Measurements from ENCODE around the gene PLEKHJ1. TPM values are rescaled to one million over a fixed set of nuclear protein-coding genes. Genes with fewer than 3 reads are reported as not detected.

Gene PLEKHJ1
- total RNA-seq, 3 donors from 2014 or later = 44.6 to 52.8 (median 47.4) TPM

DNA sequence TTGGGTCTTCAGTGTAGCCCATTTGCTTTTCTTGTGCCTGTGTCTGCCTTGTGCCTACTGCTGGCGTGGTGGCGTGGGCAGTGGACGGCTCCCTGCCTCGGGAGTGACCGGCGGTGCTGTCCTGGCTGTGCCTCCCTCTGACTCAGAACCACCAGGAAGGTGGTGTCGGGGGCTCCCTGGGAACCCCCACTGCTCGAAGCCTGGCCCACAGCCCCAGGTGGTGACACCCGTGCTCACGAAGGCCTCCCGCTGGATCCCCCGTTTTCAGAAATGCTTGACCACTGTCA, 7.9 kb upstream of the PLEKHJ1 start:
- Histone ChIP-seq H3K4me3 (no peak overlapping the region), H3K27ac (no peak overlapping the region), H3K27me3 (no peaks in the 10 kb centered on the region), H3K9me3 (no peaks in the 10 kb centered on the region), H3K4me1 (peaks cover 18 to 21% of the 10 kb centered on the region in 2 donors), H3K36me3 (peaks cover 27% of the 10 kb centered on the region)
- DNase-seq (ENCODE audit: low spot score in 2 of 2) = no peak
- TF ChIP-seq POLR2A (IDR thresholded peaks at IDR 0.05) (no peak), POLR2AphosphoS5 (IDR thresholded peaks at IDR 0.05) (no peak)
- TF ChIP-seq, protein P1, sequence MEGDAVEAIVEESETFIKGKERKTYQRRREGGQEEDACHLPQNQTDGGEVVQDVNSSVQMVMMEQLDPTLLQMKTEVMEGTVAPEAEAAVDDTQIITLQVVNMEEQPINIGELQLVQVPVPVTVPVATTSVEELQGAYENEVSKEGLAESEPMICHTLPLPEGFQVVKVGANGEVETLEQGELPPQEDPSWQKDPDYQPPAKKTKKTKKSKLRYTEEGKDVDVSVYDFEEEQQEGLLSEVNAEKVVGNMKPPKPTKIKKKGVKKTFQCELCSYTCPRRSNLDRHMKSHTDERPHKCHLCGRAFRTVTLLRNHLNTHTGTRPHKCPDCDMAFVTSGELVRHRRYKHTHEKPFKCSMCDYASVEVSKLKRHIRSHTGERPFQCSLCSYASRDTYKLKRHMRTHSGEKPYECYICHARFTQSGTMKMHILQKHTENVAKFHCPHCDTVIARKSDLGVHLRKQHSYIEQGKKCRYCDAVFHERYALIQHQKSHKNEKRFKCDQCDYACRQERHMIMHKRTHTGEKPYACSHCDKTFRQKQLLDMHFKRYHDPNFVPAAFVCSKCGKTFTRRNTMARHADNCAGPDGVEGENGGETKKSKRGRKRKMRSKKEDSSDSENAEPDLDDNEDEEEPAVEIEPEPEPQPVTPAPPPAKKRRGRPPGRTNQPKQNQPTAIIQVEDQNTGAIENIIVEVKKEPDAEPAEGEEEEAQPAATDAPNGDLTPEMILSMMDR (IDR thresholded peaks at IDR 0.05) = no peak
- intact Hi-C loops (cut with DNase I; ENCODE audit: low total_unique reads) = no loop called here

DNA sequence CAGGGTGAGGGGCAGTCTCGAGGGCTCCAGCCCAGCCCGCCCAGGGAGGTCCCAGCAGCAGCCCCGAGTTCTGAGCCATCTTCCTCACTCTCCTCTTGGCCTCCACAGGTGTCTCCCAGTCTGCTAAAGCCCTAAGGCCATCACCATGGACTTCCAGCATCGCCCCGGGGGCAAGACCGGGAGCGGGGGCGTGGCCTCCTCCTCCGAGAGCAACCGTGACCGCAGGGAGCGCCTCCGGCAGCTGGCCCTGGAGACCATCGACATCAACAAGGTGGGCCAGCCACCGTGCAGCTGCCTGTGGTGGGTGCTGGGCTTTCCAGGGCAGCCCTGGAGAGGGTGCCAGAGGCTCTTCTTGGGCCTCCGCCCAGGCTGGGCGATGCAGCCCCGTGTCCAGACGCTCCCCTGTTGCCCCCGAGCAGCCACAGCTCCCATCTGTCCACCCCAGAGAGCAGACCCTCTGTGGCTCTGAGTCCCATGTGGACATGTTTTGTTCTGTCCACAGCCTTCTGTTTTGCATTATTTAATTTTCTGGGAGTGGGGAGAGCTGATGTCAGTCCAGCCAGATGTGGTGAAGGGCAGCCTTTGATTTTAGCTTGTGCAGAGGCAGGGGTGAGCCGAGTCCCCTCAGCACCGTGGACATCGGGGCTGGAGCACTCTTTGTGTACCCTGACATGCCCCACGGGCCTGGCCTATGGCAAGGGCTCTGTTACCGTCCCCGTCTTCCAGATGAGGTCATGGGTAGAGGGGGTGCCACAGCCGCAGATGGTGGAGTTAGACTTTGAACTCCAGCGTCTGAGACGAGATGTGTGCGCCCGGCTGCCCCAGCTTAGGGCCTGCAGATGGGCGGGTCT, 7.4 kb upstream of the PLEKHJ1 start:
- peaks cover 18 to 21% of the 10 kb centered on the region in 2 donors for H3K4me1 ChIP-seq
- TF ChIP-seq, protein P1 (IDR thresholded peaks at IDR 0.05) = no peak
- no peak for TF ChIP-seq POLR2A (IDR thresholded peaks at IDR 0.05)
- TF ChIP-seq POLR2AphosphoS5 (IDR thresholded peaks at IDR 0.05) = no peak
- H3K36me3 ChIP-seq = peaks cover 27% of the 10 kb centered on the region
- no peaks in the 10 kb centered on the region for H3K27me3 ChIP-seq
- no peak overlapping the region for H3K4me3 ChIP-seq
- no peak overlapping the region for H3K27ac ChIP-seq
- DNase-seq (ENCODE audit: low spot score in 2 of 2) = no peak
- no peaks in the 10 kb centered on the region for H3K9me3 ChIP-seq
- intact Hi-C loops (cut with DNase I; ENCODE audit: low total_unique reads) = no loop called here

DNA sequence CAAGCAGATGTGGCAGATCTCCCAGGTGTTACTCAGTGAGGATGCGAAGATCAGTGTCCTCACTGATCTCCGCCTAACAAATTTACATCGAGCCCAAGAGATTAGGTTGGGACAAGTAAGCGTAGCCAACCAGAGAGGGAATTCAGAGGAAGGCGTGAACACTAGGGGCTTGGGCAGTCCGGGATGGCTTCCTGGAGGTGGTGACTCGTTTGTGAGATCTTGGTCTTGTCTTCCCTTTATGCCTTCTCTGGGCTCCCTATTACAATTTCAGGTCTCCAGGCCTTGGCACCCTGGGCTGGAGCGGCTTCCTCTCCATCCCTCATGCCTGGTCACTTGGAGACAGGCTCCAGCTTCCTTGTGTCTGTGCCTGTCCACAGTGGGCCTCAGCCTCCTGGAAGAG, 6.7 kb upstream of the PLEKHJ1 start:
- DNase-seq (ENCODE audit: low spot score in 2 of 2) = no peak
- Histone ChIP-seq H3K4me3 (no peak overlapping the region), H3K9me3 (no peaks in the 10 kb centered on the region), H3K27ac (no peak overlapping the region), H3K36me3 (peaks cover 27% of the 10 kb centered on the region), H3K4me1 (peaks cover 18 to 25% of the 10 kb centered on the region in 2 donors), H3K27me3 (no peaks in the 10 kb centered on the region)
- intact Hi-C loops (cut with DNase I; ENCODE audit: low total_unique reads) = no loop called here
- TF ChIP-seq POLR2AphosphoS5 (IDR thresholded peaks at IDR 0.05) (no peak), POLR2A (IDR thresholded peaks at IDR 0.05) (no peak)

DNA sequence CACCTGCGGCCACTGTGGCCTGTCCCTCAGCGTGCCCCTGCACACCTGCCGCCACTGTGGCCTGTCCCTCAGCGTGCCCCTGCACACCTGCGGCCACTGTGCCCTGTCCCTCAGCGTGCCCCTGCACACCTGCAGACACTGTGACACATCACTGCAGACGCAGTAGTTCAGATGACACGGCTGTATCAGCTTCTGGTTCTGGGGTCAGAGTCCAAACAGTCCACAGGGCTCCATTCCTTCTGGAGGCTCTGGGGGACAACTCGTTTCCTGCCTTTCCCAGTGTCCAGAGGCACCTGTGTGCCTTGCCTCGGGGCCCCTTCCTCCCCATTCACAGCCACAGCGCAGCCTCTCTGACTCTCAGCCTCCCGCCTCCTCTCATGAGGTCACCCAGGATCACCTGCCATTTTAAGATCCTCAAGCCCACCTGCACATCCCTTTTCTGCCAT, 6.0 kb upstream of the PLEKHJ1 start:
- Histone ChIP-seq H3K27ac (peak overlapping the region; percentile 75 to 82), H3K9me3 (no peaks in the 10 kb centered on the region), H3K4me1 (peaks cover 18 to 30% of the 10 kb centered on the region in 2 donors), H3K36me3 (peaks cover 25% of the 10 kb centered on the region), H3K27me3 (no peaks in the 10 kb centered on the region), H3K4me3 (no peak overlapping the region)
- TF ChIP-seq, protein P1 (IDR thresholded peaks at IDR 0.05) = no peak
- TF ChIP-seq POLR2A (IDR thresholded peaks at IDR 0.05) (no peak), POLR2AphosphoS5 (IDR thresholded peaks at IDR 0.05) (no peak)
- intact Hi-C loops (cut with DNase I; ENCODE audit: low total_unique reads) = no loop called here
- DNase-seq (ENCODE audit: low spot score in 2 of 2) = no peak

DNA sequence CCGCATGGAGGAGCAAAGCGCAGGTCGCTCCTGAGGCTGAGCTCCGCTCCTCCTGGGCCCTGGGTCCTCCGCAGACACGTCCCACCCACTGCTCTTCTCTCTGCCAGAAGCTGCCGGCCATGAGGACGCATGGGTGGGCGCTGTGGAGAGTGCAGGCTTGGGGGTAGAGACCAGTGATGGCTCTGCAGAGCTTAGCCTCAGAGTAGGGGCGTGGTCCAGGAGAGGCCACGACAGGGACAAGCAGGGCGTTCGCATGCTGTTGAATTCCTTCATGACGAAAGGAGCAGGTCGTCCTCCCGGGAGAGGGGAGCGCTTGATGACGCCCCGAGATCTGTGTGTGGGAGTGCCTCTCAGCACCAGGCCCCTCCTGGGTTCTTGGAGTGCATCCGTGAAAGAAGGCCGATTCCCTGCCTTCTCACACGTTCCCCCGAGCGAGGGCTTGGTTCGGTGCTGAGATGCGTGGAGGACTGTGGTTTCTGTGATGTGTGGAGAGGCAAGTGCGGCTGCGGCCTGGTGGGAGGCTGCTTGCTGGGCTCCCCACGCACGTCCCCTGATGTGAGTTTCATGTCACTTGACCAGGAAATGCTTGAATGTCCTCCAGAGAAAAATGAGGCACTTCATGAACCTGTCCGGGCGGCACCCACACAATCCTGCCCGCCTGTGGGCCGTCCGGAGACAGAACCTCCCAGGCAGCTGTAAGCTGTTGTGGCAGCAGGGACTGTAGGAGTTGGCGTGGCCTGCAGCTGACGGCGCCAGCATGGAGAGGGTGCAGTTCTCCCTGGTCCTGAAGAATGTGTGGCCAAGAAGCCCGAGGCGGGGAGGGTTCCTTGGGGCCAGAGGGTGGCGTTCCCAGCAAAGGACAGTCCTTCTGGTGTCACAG, 5.0 kb upstream of the PLEKHJ1 start:
- Histone ChIP-seq H3K4me1 (peaks cover 18 to 30% of the 10 kb centered on the region in 2 donors), H3K27me3 (no peaks in the 10 kb centered on the region), H3K9me3 (no peaks in the 10 kb centered on the region), H3K4me3 (peak overlapping the region in 2 of 3 donors; percentile 46 to 67), H3K36me3 (peaks cover 18% of the 10 kb centered on the region), H3K27ac (peak overlapping the region; percentile 75 to 82)
- intact Hi-C loops (cut with DNase I; ENCODE audit: low total_unique reads) = no loop called here
- no peak for DNase-seq (ENCODE audit: low spot score in 2 of 2)
- TF ChIP-seq, protein P1 (IDR thresholded peaks at IDR 0.05) = no peak
- no peak for TF ChIP-seq POLR2AphosphoS5 (IDR thresholded peaks at IDR 0.05)
- no peak for TF ChIP-seq POLR2A (IDR thresholded peaks at IDR 0.05)
